B cell (primary cell): ENCODE data around the gene HLA-G. TPM values are rescaled to one million over a fixed set of nuclear protein-coding genes. Genes with fewer than 3 reads are reported as not detected.
"Not testable (repeated sequence)": the region's sequence is repeated elsewhere in the genome, so short reads cannot be mapped to it uniquely, and the experiment has no call there.

Experiments
- ATAC-seq: fragments of 200-7000 bp; cut with Tn5 transposase; one replicate; pipeline ENCODE4 v1.10.0; 2021; ENCODE audit warnings: low read depth, mild to moderate bottlenecking, moderate number of reproducible peaks, moderate library complexity
- CTCF ChIA-PET: fragments of 350-600 bp; sonication (Branson Sonifier 250); formaldehyde crosslinking; loops from one replicate; lab custom pipeline; 2021; ENCODE audit warnings: antibody characterized with exemption, inconsistent platforms; lab: Charles Lee
- POLR2A ChIA-PET: fragments of 350-600 bp; sonication (Branson Sonifier 250); formaldehyde crosslinking; loops from one replicate; lab custom pipeline; 2021; ENCODE audit warnings: antibody characterized with exemption; lab: Charles Lee
- DNase-seq: peaks from one replicate; pipeline ENCODE4 v3.0.0; 2013
- H2AFZ ChIP-seq: 2 replicates; pipeline ENCODE4 v1.6.1; 2012; ENCODE audit warnings: mild to moderate bottlenecking, low read depth, low read length; ENCODE audit not compliant: insufficient read depth, poor library complexity, severe bottlenecking
- H3K27ac ChIP-seq, 2 donors: 1 replicate in 1 of 2; 2 replicates in 1 of 2; pipeline ENCODE4 v1.5.1; 2012 to 2013; ENCODE audit warnings: low read length in 2 of 2, mild to moderate bottlenecking in 2 of 2, moderate library complexity in 1 of 2
- H3K27me3 ChIP-seq, 4 experiments: fragments of 200-600 bp in 1 of 4; sonication (generic) in 1 of 4; replicated peaks in 1 of 4; 1 replicate in 2 of 4; 2 replicates in 2 of 4; pipeline versions ENCODE4 v1.6.1 to v1.7.0; 2013 to 2016; ENCODE audit warnings: low read length in 3 of 4, mild to moderate bottlenecking in 2 of 4, mixed read lengths in 1 of 4, moderate library complexity in 1 of 4; ENCODE audit not compliant: insufficient read depth in 4 of 4, control insufficient read depth in 3 of 4; ENCODE audit errors: control extremely low read depth in 1 of 4
- H3K36me3 ChIP-seq, 2 experiments: replicated peaks in 1 of 2; 1 replicate in 1 of 2; 2 replicates in 1 of 2; pipeline versions ENCODE4 v1.6.1 to v1.7.1; 2013; ENCODE audit warnings: low read length in 1 of 2; ENCODE audit not compliant: insufficient read depth in 2 of 2, control insufficient read depth in 1 of 2; ENCODE audit errors: control extremely low read depth in 1 of 2, extremely low read depth in 1 of 2
- H3K4me1 ChIP-seq, 2 donors: fragments of 200-600 bp in 1 of 2; sonication (generic) in 1 of 2; 1 replicate in 1 of 2; 2 replicates in 1 of 2; pipeline versions ENCODE4 v1.5.1 to v1.6.1; 2013 to 2017; ENCODE audit warnings: low read length in 2 of 2; ENCODE audit not compliant: control insufficient read depth in 2 of 2, insufficient read depth in 2 of 2
- H3K4me2 ChIP-seq: replicated peaks from 2 replicates; pipeline ENCODE3; 2012; ENCODE audit warnings: mild to moderate bottlenecking, low read depth, low read length; ENCODE audit not compliant: poor library complexity, severe bottlenecking
- H3K4me3 ChIP-seq, 5 experiments: fragments of 200-600 bp in 1 of 5; sonication (generic) in 1 of 5; 1 replicate in 3 of 5; 2 replicates in 2 of 5; pipeline versions ENCODE4 v1.5.1 to v1.7.0; 2011 to 2016; ENCODE audit warnings: low read length in 4 of 5, mild to moderate bottlenecking in 4 of 5, low read depth in 2 of 5, control low read depth in 1 of 5, moderate library complexity in 1 of 5; ENCODE audit not compliant: insufficient read depth in 1 of 5; ENCODE audit errors: control extremely low read depth in 1 of 5, extremely low read depth in 1 of 5
- H3K79me2 ChIP-seq: fragments of 200-600 bp; sonication (generic); one replicate; pipeline ENCODE4 v1.6.0; 2016; ENCODE audit warnings: low read length; ENCODE audit not compliant: control insufficient read depth, insufficient read depth
- H3K9ac ChIP-seq: fragments of 200-600 bp; sonication (generic); 2 replicates; pipeline ENCODE4 v1.6.1; 2017; ENCODE audit warnings: mild to moderate bottlenecking, low read length, moderate library complexity
- H3K9me3 ChIP-seq, 3 donors: one replicate each; pipeline versions ENCODE4 v1.6.1 to v1.7.1; 2013; ENCODE audit warnings: low read length in 2 of 3; ENCODE audit not compliant: control insufficient read depth in 2 of 3, insufficient read depth in 1 of 3; ENCODE audit errors: control extremely low read depth in 1 of 3
- H4K20me1 ChIP-seq: 2 replicates; pipeline ENCODE4 v1.6.0; 2012; ENCODE audit warnings: mild to moderate bottlenecking, low read length; ENCODE audit not compliant: insufficient read depth, control insufficient read depth, poor library complexity, severe bottlenecking
- H3K27ac Mint-ChIP-seq: one replicate; pipeline ENCODE4 v1.8.0; 2021; ENCODE audit warnings: mixed read lengths
- H3K27me3 Mint-ChIP-seq: one replicate; pipeline ENCODE4 v1.8.0; 2021; ENCODE audit warnings: mixed read lengths
- H3K4me1 Mint-ChIP-seq: one replicate; pipeline ENCODE4 v1.8.0; 2021; ENCODE audit warnings: mixed read lengths
- H3K4me3 Mint-ChIP-seq: one replicate; pipeline ENCODE4 v1.8.0; 2021; ENCODE audit warnings: mixed read lengths
- H3K9me3 Mint-ChIP-seq: one replicate; pipeline ENCODE4 v1.8.0; 2022; ENCODE audit warnings: mixed read lengths; ENCODE audit not compliant: insufficient read depth
- CTCF ChIP-seq: fragments of 200-600 bp; IDR thresholded peaks from one replicate; pipeline ENCODE4 v1.8.0; 2022; ENCODE audit warnings: antibody characterized with exemption, mild to moderate bottlenecking
- WGBS: methylation state at CpG from one replicate; pipeline ENCODE4 v1.1.5; 2013; ENCODE audit warnings: missing lambda C conversion rate; ENCODE audit not compliant: insufficient coverage; 5-methylcytosine and 5-hydroxymethylcytosine counted together
- intact Hi-C: fragments of 100-400 bp; cut with micrococcal nuclease; formaldehyde crosslinking; loops from one replicate; pipeline ENCODE4 v1.10.0; 2022
- polyA minus RNA-seq: library from RNA; depleted of rRNA, polyadenylated mRNA; stranded (reverse); fragments of >200 nt; gene quantifications from 2 replicates; pipeline ENCODE4 v1.2.3, GENCODE V29; 2012
- polyA plus RNA-seq: library from polyadenylated mRNA; depleted of rRNA; stranded (reverse); fragments of >200 nt; gene quantifications from 2 replicates; pipeline ENCODE4 v1.2.3, GENCODE V29; 2012
- total RNA-seq, 2 donors: library from RNA; stranded (reverse); fragments of 120-200 nt in 1 of 2; gene quantifications; 1 replicate in 1 of 2; 2 replicates in 1 of 2; pipeline versions ENCODE4 v1.2.3 to v1.2.4, GENCODE V29; 2013 to 2022

The HLA-G gene
- total RNA-seq (6.4 and 8.8 TPM in 2 replicates), polyA plus RNA-seq (1.2 and 3.2 TPM in 2 replicates), polyA minus RNA-seq (0.69 and 2.3 TPM in 2 replicates)
- 0.70 TPM for total RNA-seq (2013)

DNA sequence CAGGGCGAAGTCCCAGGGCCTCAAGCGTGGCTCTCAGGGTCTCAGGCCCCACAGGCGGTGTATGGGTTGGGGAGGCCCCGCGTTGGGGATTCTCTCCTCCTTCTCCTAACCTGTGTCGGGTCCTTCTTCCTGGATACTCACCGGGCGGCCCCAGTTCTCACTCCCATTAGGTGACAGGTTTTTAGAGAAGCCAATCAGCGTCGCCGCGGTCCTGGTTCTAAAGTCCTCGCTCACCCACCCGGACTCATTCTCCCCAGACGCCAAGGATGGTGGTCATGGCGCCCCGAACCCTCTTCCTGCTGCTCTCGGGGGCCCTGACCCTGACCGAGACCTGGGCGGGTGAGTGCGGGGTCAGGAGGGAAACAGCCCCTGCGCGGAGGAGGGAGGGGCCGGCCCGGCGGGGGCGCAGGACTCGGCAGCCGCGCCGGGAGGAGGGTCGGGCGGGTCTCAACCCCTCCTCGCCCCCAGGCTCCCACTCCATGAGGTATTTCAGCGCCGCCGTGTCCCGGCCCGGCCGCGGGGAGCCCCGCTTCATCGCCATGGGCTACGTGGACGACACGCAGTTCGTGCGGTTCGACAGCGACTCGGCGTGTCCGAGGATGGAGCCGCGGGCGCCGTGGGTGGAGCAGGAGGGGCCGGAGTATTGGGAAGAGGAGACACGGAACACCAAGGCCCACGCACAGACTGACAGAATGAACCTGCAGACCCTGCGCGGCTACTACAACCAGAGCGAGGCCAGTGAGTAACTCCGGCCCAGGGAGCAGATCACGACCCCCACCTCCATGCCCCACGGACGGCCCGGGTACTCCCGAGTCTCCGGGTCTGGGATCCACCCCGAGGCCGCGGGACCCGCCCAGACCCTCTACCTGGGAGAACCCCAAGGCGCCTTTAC is at the start of gene HLA-G:
Gene HLA-G, plus strand, starts transcription at position 247 of the 892 bp plus-strand sequence. Its CDS starts 20 bp downstream, at position 267.
- H3K36me3 ChIP-seq = no peaks in the 10 kb centered on the region
- peaks cover 10% of the 10 kb centered on the region for H3K4me1 Mint-ChIP-seq
- ChIA-PET CTCF (no interaction called here), POLR2A (no interaction called here)
- DNase-seq (peak; percentile 45), ATAC-seq (peak; percentile 31)
- peak within 1 kb of the TSS; percentile 66 for H2AFZ ChIP-seq
- peak within 1 kb of the TSS in 4 of 5 experiments; percentile 28 to 52 (median 44) for H3K4me3 ChIP-seq
- H3K27me3 Mint-ChIP-seq = peaks cover 66% of the 10 kb centered on the region
- WGBS = 5% methylated on average over 70 of the region's 75 CpGs
- H3K9ac ChIP-seq = peak within 1 kb of the TSS; percentile 51
- H4K20me1 ChIP-seq = no peaks in the 10 kb centered on the region
- TF ChIP-seq CTCF = no peak
- intact Hi-C loops = no loop called here
- peak within 1 kb of the TSS; percentile 77 for H3K4me2 ChIP-seq
- H3K9me3 Mint-ChIP-seq = no peaks in the 10 kb centered on the region
- H3K4me1 ChIP-seq = peaks cover 15 to 16% of the 10 kb centered on the region in 2 donors
- H3K79me2 ChIP-seq = no peaks in the 10 kb centered on the region
- peaks cover 0 to 51% (median 14%) of the 10 kb centered on the region in 4 experiments for H3K27me3 ChIP-seq
- H3K27ac Mint-ChIP-seq = no peak within 1 kb of the TSS
- no peak within 1 kb of the TSS for H3K27ac ChIP-seq
- H3K4me3 Mint-ChIP-seq = peak within 1 kb of the TSS; percentile 80
- H3K9me3 ChIP-seq = peaks cover 0 to 9% (median 0%) of the 10 kb centered on the region in 3 donors

GRCh38 chr6:29780019-29780698 is 47.5 kb upstream of the HLA-G start:
- H3K27ac Mint-ChIP-seq, POLR2A ChIA-PET, H3K36me3 ChIP-seq, H3K9me3 Mint-ChIP-seq, H3K4me3 Mint-ChIP-seq, H3K9ac ChIP-seq, H4K20me1 ChIP-seq, H3K4me1 ChIP-seq, intact Hi-C loops, DNase-seq, ATAC-seq, H3K9me3 ChIP-seq, H3K4me3 ChIP-seq, H3K79me2 ChIP-seq, H3K27ac ChIP-seq, H3K4me1 Mint-ChIP-seq, H3K4me2 ChIP-seq, CTCF ChIA-PET, H2AFZ ChIP-seq: not testable (repeated sequence)
- peaks cover 45% of the 10 kb centered on the region for H3K27me3 Mint-ChIP-seq
- 82% methylated on average over 8 of the region's 13 CpGs for WGBS
- peaks cover 0 to 21% (median 6%) of the 10 kb centered on the region in 4 experiments for H3K27me3 ChIP-seq
